ENCODE results near the gene SUPT5H.
"Not testable (repeated sequence)": the region's sequence is repeated elsewhere in the genome, so short reads cannot be mapped to it uniquely, and the experiment has no call there.

The SUPT5H gene

GRCh38 chr19:39426170-39426569 lies 19.2 kb upstream of the SUPT5H start:
- no peak for FAIRE-seq

GRCh38 chr19:39427707-39428106 lies 17.7 kb upstream of the SUPT5H start:
- FAIRE-seq = no peak

GRCh38 chr19:39428283-39429112 lies 16.9 kb upstream of the SUPT5H start:
- peak; percentile 92 for FAIRE-seq

GRCh38 chr19:39430675-39431593 lies 14.4 kb upstream of the SUPT5H start:
- FAIRE-seq = peak; percentile 99

- FAIRE-seq = no peak
These were observed 12.7 kb upstream of the SUPT5H start for GRCh38 chr19:39432677-39433025.

- FAIRE-seq = no peak
These were observed 11.8 kb upstream of the SUPT5H start for GRCh38 chr19:39433480-39434079.

- no peak for FAIRE-seq
These were observed 11.0 kb upstream of the SUPT5H start for GRCh38 chr19:39434123-39435076.

- peak; percentile 95 for FAIRE-seq
These were observed 9.7 kb upstream of the SUPT5H start, which contains the start of gene RPS16 for GRCh38 chr19:39435499-39436349. Gene RPS16, minus strand, starts transcription at chr19:39435949. Its CDS starts 54 bp downstream, at chr19:39435895.

GRCh38 chr19:39436350-39436716 lies 9.0 kb upstream of the SUPT5H start:
- no peak for FAIRE-seq

GRCh38 chr19:39438270-39438934 lies 7.0 kb upstream of the SUPT5H start:
- FAIRE-seq = no peak

GRCh38 chr19:39444598-39445195 lies 685 bp upstream of the SUPT5H start:
- no peak for FAIRE-seq

- FAIRE-seq = no peak
These were observed 1.1 kb downstream of the SUPT5H start for GRCh38 chr19:39446365-39447084.

GRCh38 chr19:39448271-39448670 lies 2.9 kb downstream of the SUPT5H start:
- no peak for FAIRE-seq

GRCh38 chr19:39449116-39449797 lies 3.9 kb downstream of the SUPT5H start:
- no peak for FAIRE-seq

GRCh38 chr19:39451257-39451656 lies 5.9 kb downstream of the SUPT5H start:
- FAIRE-seq = not testable (repeated sequence)

- peak; percentile 41 for FAIRE-seq
These were observed 18.0 kb downstream of the SUPT5H start for GRCh38 chr19:39463403-39463802.

- FAIRE-seq = no peak
These were observed 20.8 kb downstream of the SUPT5H start for GRCh38 chr19:39465956-39466747.

- no peak for FAIRE-seq
These were observed 22.6 kb downstream of the SUPT5H start for GRCh38 chr19:39467941-39468340.

Measured in G401.6 (cell line).